OCI-LY7 (cell line): ENCODE data around the gene KCNAB2.
"Not testable (repeated sequence)": the region's sequence is repeated elsewhere in the genome, so short reads cannot be mapped to it uniquely, and the experiment has no call there.

Source experiments
- EZH2phosphoT487 ChIP-seq: fragments of 200-600 bp; sonication (generic); IDR thresholded peaks from 2 replicates; pipeline ENCODE4 v1.6.1; 2018; ENCODE audit warnings: low read depth, borderline replicate concordance, mild to moderate bottlenecking, mixed run types, antibody characterized with exemption, low read length, moderate library complexity, mixed read lengths
- TF ChIP-seq, protein P1 (sequence below): fragments of 200-600 bp; sonication (generic); conservative IDR thresholded peaks from 2 replicates; pipeline ENCODE4 v1.5.1; 2014; ENCODE audit warnings: mild to moderate bottlenecking, antibody characterized with exemption, low read length, moderate library complexity, mixed read lengths

DNA sequence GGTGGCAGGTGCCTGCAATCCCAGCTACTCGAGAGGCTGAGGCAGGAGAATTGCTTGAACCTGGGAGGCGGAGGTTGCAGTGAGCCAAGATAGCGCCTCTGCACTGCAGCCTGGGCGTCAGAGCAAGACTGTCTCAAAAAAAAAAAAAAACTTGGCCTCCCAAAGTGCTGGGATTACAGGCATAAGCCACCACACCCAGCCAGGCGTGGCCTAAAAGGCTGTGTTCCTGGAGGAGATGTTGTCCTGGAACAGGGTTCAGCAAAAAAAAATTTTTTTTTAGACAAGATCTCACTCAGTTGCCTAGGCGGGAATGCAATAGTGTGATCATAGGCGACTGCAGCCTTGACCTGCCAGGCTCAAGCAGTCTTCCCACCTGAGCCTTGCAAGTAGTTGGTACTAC lies 28.0 kb upstream of the KCNAB2 start:
- TF ChIP-seq EZH2phosphoT487 = not testable (repeated sequence)
- TF ChIP-seq, protein P1, sequence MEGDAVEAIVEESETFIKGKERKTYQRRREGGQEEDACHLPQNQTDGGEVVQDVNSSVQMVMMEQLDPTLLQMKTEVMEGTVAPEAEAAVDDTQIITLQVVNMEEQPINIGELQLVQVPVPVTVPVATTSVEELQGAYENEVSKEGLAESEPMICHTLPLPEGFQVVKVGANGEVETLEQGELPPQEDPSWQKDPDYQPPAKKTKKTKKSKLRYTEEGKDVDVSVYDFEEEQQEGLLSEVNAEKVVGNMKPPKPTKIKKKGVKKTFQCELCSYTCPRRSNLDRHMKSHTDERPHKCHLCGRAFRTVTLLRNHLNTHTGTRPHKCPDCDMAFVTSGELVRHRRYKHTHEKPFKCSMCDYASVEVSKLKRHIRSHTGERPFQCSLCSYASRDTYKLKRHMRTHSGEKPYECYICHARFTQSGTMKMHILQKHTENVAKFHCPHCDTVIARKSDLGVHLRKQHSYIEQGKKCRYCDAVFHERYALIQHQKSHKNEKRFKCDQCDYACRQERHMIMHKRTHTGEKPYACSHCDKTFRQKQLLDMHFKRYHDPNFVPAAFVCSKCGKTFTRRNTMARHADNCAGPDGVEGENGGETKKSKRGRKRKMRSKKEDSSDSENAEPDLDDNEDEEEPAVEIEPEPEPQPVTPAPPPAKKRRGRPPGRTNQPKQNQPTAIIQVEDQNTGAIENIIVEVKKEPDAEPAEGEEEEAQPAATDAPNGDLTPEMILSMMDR = not testable (repeated sequence)
